WTC11 (cell line): ENCODE data around the gene KYNU. TPM values are rescaled to one million over a fixed set of nuclear protein-coding genes. Genes with fewer than 3 reads are reported as not detected.
"Not testable (repeated sequence)": the region's sequence is repeated elsewhere in the genome, so short reads cannot be mapped to it uniquely, and the experiment has no call there.

Experiments used
- ATAC-seq: fragments of 200-7000 bp; cut with Tn5 transposase; 2 replicates; pipeline ENCODE4 v1.10.0; 2021; ENCODE audit warnings: mild to moderate bottlenecking, moderate library complexity
- CTCF ChIA-PET: fragments of 300-600 bp; sonication (Branson Sonifier 250); formaldehyde crosslinking; loops from one replicate; lab custom pipeline; 2021; ENCODE audit warnings: antibody characterized with exemption; lab: Charles Lee
- POLR2A ChIA-PET: fragments of 350-600 bp; sonication (Branson Sonifier 250); formaldehyde crosslinking; loops from one replicate; lab custom pipeline; 2021; ENCODE audit warnings: antibody characterized with exemption; lab: Charles Lee
- DNase-seq: peaks from one replicate; pipeline ENCODE4 v3.0.0; 2021; ENCODE audit warnings: low spot score
- H3K27ac Mint-ChIP-seq: 2 replicates; pipeline ENCODE4 v1.8.0; 2021; ENCODE audit warnings: mixed read lengths
- H3K27me3 Mint-ChIP-seq: 2 replicates; pipeline ENCODE4 v1.8.0; 2021; ENCODE audit warnings: low read depth, mild to moderate bottlenecking, moderate library complexity, mixed read lengths
- H3K36me3 Mint-ChIP-seq: 2 replicates; pipeline ENCODE4 v1.8.0; 2021; ENCODE audit warnings: mixed read lengths
- H3K4me1 Mint-ChIP-seq: 2 replicates; pipeline ENCODE4 v1.8.0; 2022; ENCODE audit warnings: mixed read lengths
- H3K4me3 Mint-ChIP-seq: 2 replicates; pipeline ENCODE4 v1.8.0; 2021; ENCODE audit warnings: mild to moderate bottlenecking, moderate library complexity, mixed read lengths
- H3K9me3 Mint-ChIP-seq: 2 replicates; pipeline ENCODE4 v1.8.0; 2021; ENCODE audit warnings: mixed read lengths
- JAZF1 ChIP-seq: fragments of 250-450 bp; sonication (Bioruptor Pico); IDR thresholded peaks from 2 replicates; pipeline ENCODE4 v1.9.0; 2021; ENCODE audit warnings: moderate library complexity, mild to moderate bottlenecking, inconsistent platforms
- NR3C1 ChIP-seq: sonication (generic); formaldehyde crosslinking; conservative IDR thresholded peaks from 2 replicates; pipeline ENCODE4 v1.8.1; 2023; ENCODE audit warnings: low read depth, mild to moderate bottlenecking, missing genetic modification reagents
- PRRX2 ChIP-seq: fragments of 250-450 bp; sonication (Bioruptor Pico); IDR thresholded peaks from 2 replicates; pipeline ENCODE4 v1.8.0; 2021; ENCODE audit warnings: mild to moderate bottlenecking
- SP1 ChIP-seq: sonication (generic); formaldehyde crosslinking; conservative IDR thresholded peaks from 2 replicates; pipeline ENCODE4 v1.8.1; 2022; ENCODE audit warnings: missing genetic modification reagents
- ZBTB21 ChIP-seq: sonication (generic); formaldehyde crosslinking; IDR thresholded peaks from 2 replicates; pipeline ENCODE4 v1.8.1; 2023; ENCODE audit warnings: mild to moderate bottlenecking, missing genetic modification reagents, borderline replicate concordance
- ZNF671 ChIP-seq: fragments of 250-450 bp; sonication (Bioruptor Pico); IDR thresholded peaks from 2 replicates; pipeline ENCODE4 v1.8.0; 2021; ENCODE audit warnings: mild to moderate bottlenecking
- total RNA-seq: library from RNA; stranded (reverse); gene quantifications from 3 replicates; pipeline ENCODE4 v1.2.3, GENCODE V29; 2021
- TF ChIP-seq, protein P1 (sequence below): sonication (generic); formaldehyde crosslinking; IDR thresholded peaks from 2 replicates; pipeline ENCODE4 v1.8.1; 2023; ENCODE audit warnings: mild to moderate bottlenecking, moderate library complexity, missing genetic modification reagents
- TF ChIP-seq, protein P2 (sequence below): sonication (generic); formaldehyde crosslinking; IDR thresholded peaks from 2 replicates; pipeline ENCODE4 v1.8.1; 2022; ENCODE audit warnings: mild to moderate bottlenecking, moderate library complexity, missing genetic modification reagents
- TF ChIP-seq, protein P3 (sequence below): sonication (generic); formaldehyde crosslinking; IDR thresholded peaks from 2 replicates; pipeline ENCODE4 v1.8.0; 2022; ENCODE audit warnings: mild to moderate bottlenecking, missing genetic modification reagents
- TF ChIP-seq, protein P4 (sequence below): fragments of 250-450 bp; sonication (Bioruptor Pico); IDR thresholded peaks from 2 replicates; pipeline ENCODE4 v1.9.0; 2021; ENCODE audit warnings: mild to moderate bottlenecking, borderline replicate concordance
- TF ChIP-seq, protein P5 (sequence below): fragments of 200-600 bp; IDR thresholded peaks from 2 replicates; pipeline ENCODE4 v1.8.0; 2022; ENCODE audit warnings: antibody characterized with exemption
- TF ChIP-seq, protein P6 (sequence below): fragments of 250-450 bp; sonication (Bioruptor Pico); IDR thresholded peaks from 2 replicates; pipeline ENCODE4 v1.8.0; 2021; ENCODE audit warnings: mild to moderate bottlenecking

Gene KYNU
- total RNA-seq, 1 experiment from 2014 or later: 0.85 TPM

DNA sequence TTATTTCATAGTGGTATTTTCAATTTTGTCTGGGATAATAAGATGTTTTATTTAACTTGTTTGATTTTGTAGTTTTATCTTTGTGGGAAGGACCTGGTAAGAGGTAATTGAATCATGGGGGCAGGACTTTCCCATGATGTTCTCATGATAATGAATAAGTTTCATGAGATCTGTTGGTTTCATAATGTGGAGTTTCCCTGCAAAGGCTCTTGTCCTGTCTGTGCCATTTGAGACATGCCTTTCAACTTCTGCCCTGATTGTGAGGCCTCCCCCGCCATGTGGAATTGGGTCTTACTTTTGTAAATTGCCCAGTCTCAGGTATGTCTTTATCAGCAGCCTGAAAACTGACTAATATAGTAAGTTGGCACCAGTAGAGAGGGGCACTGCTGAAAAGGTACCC is 174.0 kb downstream of the KYNU start (continued):
- TF ChIP-seq, protein P1, sequence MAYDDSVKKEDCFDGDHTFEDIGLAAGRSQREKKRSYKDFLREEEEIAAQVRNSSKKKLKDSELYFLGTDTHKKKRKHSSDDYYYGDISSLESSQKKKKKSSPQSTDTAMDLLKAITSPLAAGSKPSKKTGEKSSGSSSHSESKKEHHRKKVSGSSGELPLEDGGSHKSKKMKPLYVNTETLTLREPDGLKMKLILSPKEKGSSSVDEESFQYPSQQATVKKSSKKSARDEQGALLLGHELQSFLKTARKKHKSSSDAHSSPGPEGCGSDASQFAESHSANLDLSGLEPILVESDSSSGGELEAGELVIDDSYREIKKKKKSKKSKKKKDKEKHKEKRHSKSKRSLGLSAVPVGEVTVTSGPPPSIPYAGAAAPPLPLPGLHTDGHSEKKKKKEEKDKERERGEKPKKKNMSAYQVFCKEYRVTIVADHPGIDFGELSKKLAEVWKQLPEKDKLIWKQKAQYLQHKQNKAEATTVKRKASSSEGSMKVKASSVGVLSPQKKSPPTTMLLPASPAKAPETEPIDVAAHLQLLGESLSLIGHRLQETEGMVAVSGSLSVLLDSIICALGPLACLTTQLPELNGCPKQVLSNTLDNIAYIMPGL (CRISPR knock-in tag): no peak
- TF ChIP-seq, protein P2, sequence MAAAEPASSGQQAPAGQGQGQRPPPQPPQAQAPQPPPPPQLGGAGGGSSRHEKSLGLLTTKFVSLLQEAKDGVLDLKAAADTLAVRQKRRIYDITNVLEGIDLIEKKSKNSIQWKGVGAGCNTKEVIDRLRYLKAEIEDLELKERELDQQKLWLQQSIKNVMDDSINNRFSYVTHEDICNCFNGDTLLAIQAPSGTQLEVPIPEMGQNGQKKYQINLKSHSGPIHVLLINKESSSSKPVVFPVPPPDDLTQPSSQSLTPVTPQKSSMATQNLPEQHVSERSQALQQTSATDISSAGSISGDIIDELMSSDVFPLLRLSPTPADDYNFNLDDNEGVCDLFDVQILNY: no peak
- TF ChIP-seq SP1 (no peak), ZNF671 (CRISPR knock-in tag) (no peak)
- TF ChIP-seq, all 79 proteins: peak for 0

DNA sequence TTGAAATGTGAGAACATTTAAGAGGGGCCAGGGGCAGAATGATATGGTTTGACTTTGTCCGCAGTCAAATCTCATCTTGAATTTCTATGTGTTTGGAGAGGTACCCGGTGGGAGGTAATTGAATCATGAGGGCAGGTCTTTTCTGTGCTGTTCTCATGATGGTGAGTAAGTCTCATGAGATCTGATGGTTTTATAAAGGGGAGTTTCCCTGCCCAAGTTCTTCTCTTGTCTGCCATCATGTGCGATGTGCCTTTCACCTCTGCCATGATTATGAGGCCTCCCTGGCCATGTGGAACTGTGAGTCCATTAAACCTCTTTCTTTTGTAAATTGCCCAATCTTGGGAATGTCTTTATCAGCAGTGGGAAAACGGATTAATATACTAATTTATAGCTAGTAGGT is 176.0 kb downstream of the KYNU start:
- H3K27ac Mint-ChIP-seq, CTCF ChIA-PET, H3K4me1 Mint-ChIP-seq, POLR2A ChIA-PET, H3K27me3 Mint-ChIP-seq, H3K4me3 Mint-ChIP-seq, ATAC-seq, DNase-seq: not testable (repeated sequence)
- Mint-ChIP-seq H3K9me3 (peaks cover 42% of the 10 kb centered on the region), H3K36me3 (peaks cover 25% of the 10 kb centered on the region)

DNA sequence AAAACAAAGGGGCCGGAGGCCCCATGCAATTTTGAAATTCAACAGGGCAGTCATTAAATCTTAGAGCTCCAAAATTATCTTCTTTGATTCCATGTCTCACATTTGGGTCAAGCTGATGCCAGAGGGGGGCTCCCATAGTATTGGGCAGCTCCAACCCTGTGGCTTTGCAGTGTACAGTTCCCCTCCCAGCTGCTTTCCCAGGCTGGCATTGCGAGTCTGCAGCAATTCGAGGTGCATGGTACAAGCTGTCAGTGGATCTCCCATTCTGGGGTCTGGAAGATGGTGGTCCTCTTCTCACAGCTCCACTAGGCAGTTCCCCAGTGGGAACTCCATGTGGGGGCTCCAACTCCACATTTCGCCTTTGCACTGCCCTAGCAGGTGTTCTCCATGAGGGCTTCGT is 179.1 kb downstream of the KYNU start:
- CTCF ChIA-PET: no interaction called here
- POLR2A ChIA-PET: no interaction called here
- ATAC-seq: no peak

More for the DNA sequence above, 179.1 kb downstream of the KYNU start:
- H3K27ac Mint-ChIP-seq: no peak overlapping the region
- peaks cover 42% of the 10 kb centered on the region for H3K9me3 Mint-ChIP-seq
- no peak for DNase-seq
- H3K4me1 Mint-ChIP-seq: peaks cover 5% of the 10 kb centered on the region; the same call in 1 of the 2 replicates
- peaks cover 3% of the 10 kb centered on the region; the same call in 1 of the 2 replicates for H3K27me3 Mint-ChIP-seq
- peaks cover 25% of the 10 kb centered on the region for H3K36me3 Mint-ChIP-seq
- TF ChIP-seq, protein P3, sequence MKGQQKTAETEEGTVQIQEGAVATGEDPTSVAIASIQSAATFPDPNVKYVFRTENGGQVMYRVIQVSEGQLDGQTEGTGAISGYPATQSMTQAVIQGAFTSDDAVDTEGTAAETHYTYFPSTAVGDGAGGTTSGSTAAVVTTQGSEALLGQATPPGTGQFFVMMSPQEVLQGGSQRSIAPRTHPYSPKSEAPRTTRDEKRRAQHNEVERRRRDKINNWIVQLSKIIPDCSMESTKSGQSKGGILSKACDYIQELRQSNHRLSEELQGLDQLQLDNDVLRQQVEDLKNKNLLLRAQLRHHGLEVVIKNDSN (CRISPR knock-in tag): no peak
- TF ChIP-seq, protein P4, sequence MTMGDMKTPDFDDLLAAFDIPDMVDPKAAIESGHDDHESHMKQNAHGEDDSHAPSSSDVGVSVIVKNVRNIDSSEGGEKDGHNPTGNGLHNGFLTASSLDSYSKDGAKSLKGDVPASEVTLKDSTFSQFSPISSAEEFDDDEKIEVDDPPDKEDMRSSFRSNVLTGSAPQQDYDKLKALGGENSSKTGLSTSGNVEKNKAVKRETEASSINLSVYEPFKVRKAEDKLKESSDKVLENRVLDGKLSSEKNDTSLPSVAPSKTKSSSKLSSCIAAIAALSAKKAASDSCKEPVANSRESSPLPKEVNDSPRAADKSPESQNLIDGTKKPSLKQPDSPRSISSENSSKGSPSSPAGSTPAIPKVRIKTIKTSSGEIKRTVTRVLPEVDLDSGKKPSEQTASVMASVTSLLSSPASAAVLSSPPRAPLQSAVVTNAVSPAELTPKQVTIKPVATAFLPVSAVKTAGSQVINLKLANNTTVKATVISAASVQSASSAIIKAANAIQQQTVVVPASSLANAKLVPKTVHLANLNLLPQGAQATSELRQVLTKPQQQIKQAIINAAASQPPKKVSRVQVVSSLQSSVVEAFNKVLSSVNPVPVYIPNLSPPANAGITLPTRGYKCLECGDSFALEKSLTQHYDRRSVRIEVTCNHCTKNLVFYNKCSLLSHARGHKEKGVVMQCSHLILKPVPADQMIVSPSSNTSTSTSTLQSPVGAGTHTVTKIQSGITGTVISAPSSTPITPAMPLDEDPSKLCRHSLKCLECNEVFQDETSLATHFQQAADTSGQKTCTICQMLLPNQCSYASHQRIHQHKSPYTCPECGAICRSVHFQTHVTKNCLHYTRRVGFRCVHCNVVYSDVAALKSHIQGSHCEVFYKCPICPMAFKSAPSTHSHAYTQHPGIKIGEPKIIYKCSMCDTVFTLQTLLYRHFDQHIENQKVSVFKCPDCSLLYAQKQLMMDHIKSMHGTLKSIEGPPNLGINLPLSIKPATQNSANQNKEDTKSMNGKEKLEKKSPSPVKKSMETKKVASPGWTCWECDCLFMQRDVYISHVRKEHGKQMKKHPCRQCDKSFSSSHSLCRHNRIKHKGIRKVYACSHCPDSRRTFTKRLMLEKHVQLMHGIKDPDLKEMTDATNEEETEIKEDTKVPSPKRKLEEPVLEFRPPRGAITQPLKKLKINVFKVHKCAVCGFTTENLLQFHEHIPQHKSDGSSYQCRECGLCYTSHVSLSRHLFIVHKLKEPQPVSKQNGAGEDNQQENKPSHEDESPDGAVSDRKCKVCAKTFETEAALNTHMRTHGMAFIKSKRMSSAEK (CRISPR knock-in tag): no peak
- TF ChIP-seq, protein P5, sequence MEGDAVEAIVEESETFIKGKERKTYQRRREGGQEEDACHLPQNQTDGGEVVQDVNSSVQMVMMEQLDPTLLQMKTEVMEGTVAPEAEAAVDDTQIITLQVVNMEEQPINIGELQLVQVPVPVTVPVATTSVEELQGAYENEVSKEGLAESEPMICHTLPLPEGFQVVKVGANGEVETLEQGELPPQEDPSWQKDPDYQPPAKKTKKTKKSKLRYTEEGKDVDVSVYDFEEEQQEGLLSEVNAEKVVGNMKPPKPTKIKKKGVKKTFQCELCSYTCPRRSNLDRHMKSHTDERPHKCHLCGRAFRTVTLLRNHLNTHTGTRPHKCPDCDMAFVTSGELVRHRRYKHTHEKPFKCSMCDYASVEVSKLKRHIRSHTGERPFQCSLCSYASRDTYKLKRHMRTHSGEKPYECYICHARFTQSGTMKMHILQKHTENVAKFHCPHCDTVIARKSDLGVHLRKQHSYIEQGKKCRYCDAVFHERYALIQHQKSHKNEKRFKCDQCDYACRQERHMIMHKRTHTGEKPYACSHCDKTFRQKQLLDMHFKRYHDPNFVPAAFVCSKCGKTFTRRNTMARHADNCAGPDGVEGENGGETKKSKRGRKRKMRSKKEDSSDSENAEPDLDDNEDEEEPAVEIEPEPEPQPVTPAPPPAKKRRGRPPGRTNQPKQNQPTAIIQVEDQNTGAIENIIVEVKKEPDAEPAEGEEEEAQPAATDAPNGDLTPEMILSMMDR: no peak
- no peak for TF ChIP-seq NR3C1 (CRISPR knock-in tag)
- TF ChIP-seq JAZF1 (CRISPR knock-in tag): no peak
- TF ChIP-seq PRRX2: no peak
- TF ChIP-seq ZBTB21 (CRISPR knock-in tag): no peak
- TF ChIP-seq, protein P6, sequence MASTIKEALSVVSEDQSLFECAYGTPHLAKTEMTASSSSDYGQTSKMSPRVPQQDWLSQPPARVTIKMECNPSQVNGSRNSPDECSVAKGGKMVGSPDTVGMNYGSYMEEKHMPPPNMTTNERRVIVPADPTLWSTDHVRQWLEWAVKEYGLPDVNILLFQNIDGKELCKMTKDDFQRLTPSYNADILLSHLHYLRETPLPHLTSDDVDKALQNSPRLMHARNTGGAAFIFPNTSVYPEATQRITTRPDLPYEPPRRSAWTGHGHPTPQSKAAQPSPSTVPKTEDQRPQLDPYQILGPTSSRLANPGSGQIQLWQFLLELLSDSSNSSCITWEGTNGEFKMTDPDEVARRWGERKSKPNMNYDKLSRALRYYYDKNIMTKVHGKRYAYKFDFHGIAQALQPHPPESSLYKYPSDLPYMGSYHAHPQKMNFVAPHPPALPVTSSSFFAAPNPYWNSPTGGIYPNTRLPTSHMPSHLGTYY (CRISPR knock-in tag): no peak
- no peak overlapping the region for H3K4me3 Mint-ChIP-seq
